Activated T-helper 1 cell treated with anti-CD3 and anti-CD28 coated beads, Interleukin-12 subunit alpha, Interleukin-12 subunit beta, Interleukin-2, Interleukin-4 antibody, amounts not matched to agents 30 ng/mL and 10 ng/mL and 1 ng/mL, durations not matched to agents 14 hours and 24 hours and 36 hours (primary cell): ENCODE results near the gene PRTFDC1. TPM values are rescaled to one million over a fixed set of nuclear protein-coding genes. Genes with fewer than 3 reads are reported as not detected.
A peak's percentile ranks its signal among the peaks of the same experiment; 100 is the strongest.

ENCODE experiments used
- DNase-seq: peaks from one replicate; pipeline ENCODE4 v3.0.0; 2021; ENCODE audit warnings: low spot score
- H3K27ac Mint-ChIP-seq: one replicate; pipeline ENCODE4 v1.8.0; 2021; ENCODE audit warnings: mild to moderate bottlenecking, mixed read lengths
- H3K27me3 Mint-ChIP-seq: one replicate; pipeline ENCODE4 v1.8.0; 2022; ENCODE audit warnings: mild to moderate bottlenecking, moderate library complexity, mixed read lengths; ENCODE audit not compliant: insufficient read depth
- H3K36me3 Mint-ChIP-seq: one replicate; pipeline ENCODE4 v1.8.0; 2021; ENCODE audit warnings: low read depth, mixed read lengths
- H3K4me1 Mint-ChIP-seq: one replicate; pipeline ENCODE4 v1.8.0; 2021; ENCODE audit warnings: low read depth, mixed read lengths
- H3K4me3 Mint-ChIP-seq: one replicate; pipeline ENCODE4 v1.8.0; 2021; ENCODE audit warnings: mild to moderate bottlenecking, moderate library complexity, mixed read lengths
- H3K9me3 Mint-ChIP-seq: one replicate; pipeline ENCODE4 v1.8.0; 2021; ENCODE audit warnings: mixed read lengths
- intact Hi-C: fragments of 100-400 bp; cut with micrococcal nuclease; formaldehyde crosslinking; loops from one replicate; pipeline ENCODE4 v1.15.1; 2024
- total RNA-seq: library from RNA; stranded (reverse); gene quantifications from 2 replicates; pipeline ENCODE4 v1.2.3, GENCODE V29; 2022

PRTFDC1 gene, protein sequence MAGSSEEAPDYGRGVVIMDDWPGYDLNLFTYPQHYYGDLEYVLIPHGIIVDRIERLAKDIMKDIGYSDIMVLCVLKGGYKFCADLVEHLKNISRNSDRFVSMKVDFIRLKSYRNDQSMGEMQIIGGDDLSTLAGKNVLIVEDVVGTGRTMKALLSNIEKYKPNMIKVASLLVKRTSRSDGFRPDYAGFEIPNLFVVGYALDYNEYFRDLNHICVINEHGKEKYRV
- total RNA-seq: 0.32 and 0.57 TPM in 2 replicates

GRCh38 chr10:24952143-24952706, at the start of gene PRTFDC1:
PRTFDC1 (minus strand) TSS chr10:24952606; CDS start chr10:24952575, 31 bp downstream.
- Mint-ChIP-seq H3K27ac (peak within 1 kb of the TSS; percentile 58), H3K4me3 (peak within 1 kb of the TSS; percentile 79), H3K4me1 (peaks cover 16% of the 10 kb centered on the region), H3K9me3 (no peaks in the 10 kb centered on the region), H3K36me3 (no peaks in the 10 kb centered on the region), H3K27me3 (no peaks in the 10 kb centered on the region)
- intact Hi-C loops: loop anchor here (1.0 to 10.0 kb wide), 4 partner anchors 50 to 310 kb away; partner anchors contain the start of genes ENKUR and THNSL1
- no peak for DNase-seq

DNA sequence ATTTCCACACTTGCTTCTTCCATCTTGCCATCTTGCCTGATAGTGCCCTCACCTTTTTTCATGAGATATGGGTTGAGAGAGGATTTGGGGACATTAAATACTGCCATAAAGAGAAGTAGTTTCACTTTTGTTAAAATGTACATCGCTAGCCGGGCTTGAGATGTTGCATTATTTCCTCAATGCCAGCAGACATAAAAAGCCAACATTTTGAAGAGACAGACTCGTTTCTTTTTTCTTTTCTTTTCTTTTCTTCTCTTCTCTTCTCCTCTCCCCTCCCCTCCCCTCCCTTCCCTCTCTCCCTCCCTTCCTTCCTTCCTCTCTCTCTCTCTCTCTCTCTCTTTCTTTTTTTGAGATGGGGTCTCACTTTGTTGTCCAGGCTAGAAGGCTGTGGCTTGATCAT, 45.6 kb upstream of the PRTFDC1 start:
- Mint-ChIP-seq H3K27ac (no peak overlapping the region), H3K27me3 (peaks cover 11% of the 10 kb centered on the region), H3K9me3 (peaks cover 8% of the 10 kb centered on the region), H3K36me3 (no peaks in the 10 kb centered on the region), H3K4me1 (no peaks in the 10 kb centered on the region), H3K4me3 (no peak overlapping the region)
- intact Hi-C loops: no loop called here
- DNase-seq: no peak

GRCh38 chr10:24995072-24995471, 42.7 kb upstream of the PRTFDC1 start:
- no peak for DNase-seq
- Mint-ChIP-seq H3K4me1 (no peaks in the 10 kb centered on the region), H3K27me3 (peaks cover 7% of the 10 kb centered on the region), H3K27ac (no peak overlapping the region), H3K9me3 (no peaks in the 10 kb centered on the region), H3K4me3 (no peak overlapping the region), H3K36me3 (no peaks in the 10 kb centered on the region)
- intact Hi-C loops: no loop called here

GRCh38 chr10:24993237-24993958, 41.0 kb upstream of the PRTFDC1 start:
- no peaks in the 10 kb centered on the region for H3K36me3 Mint-ChIP-seq
- intact Hi-C loops: no loop called here
- no peak overlapping the region for H3K27ac Mint-ChIP-seq
- no peak overlapping the region for H3K4me3 Mint-ChIP-seq
- peaks cover 7% of the 10 kb centered on the region for H3K27me3 Mint-ChIP-seq
- DNase-seq: no peak
- no peaks in the 10 kb centered on the region for H3K9me3 Mint-ChIP-seq
- no peaks in the 10 kb centered on the region for H3K4me1 Mint-ChIP-seq

- Mint-ChIP-seq H3K27me3 (peaks cover 7% of the 10 kb centered on the region), H3K9me3 (no peaks in the 10 kb centered on the region), H3K4me3 (no peak overlapping the region), H3K27ac (no peak overlapping the region), H3K4me1 (no peaks in the 10 kb centered on the region), H3K36me3 (no peaks in the 10 kb centered on the region)
- intact Hi-C loops: no loop called here
- DNase-seq: no peak
These were observed 40.2 kb upstream of the PRTFDC1 start for GRCh38 chr10:24992512-24993133.

DNA sequence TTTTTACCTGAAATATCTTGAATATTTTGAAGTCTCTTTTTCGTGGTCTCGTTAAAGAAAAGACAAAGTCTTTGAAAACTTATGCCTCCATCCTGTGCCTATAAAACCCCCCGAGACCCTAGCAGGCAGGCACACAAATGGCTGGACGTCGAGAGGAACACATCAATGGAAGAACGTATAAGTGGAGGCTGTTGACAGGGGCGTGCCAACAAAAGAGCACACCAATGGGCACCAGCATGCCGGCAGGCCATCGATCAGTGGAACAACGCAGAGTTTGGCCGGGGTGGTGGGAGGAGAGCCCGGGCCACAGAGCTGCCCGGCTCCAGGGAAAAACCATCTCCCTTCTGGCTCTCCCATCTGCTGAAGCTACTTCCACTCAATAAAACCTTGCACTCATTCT, 38.9 kb upstream of the PRTFDC1 start:
- DNase-seq: no peak
- H3K9me3 Mint-ChIP-seq: no peaks in the 10 kb centered on the region
- no peaks in the 10 kb centered on the region for H3K36me3 Mint-ChIP-seq
- H3K4me3 Mint-ChIP-seq: no peak overlapping the region
- H3K27me3 Mint-ChIP-seq: peaks cover 9% of the 10 kb centered on the region
- H3K27ac Mint-ChIP-seq: no peak overlapping the region
- no peaks in the 10 kb centered on the region for H3K4me1 Mint-ChIP-seq
- intact Hi-C loops: no loop called here

GRCh38 chr10:24989867-24990266, 37.5 kb upstream of the PRTFDC1 start:
- Mint-ChIP-seq H3K27me3 (peaks cover 9% of the 10 kb centered on the region), H3K9me3 (no peaks in the 10 kb centered on the region), H3K36me3 (no peaks in the 10 kb centered on the region), H3K4me3 (no peak overlapping the region), H3K4me1 (no peaks in the 10 kb centered on the region), H3K27ac (no peak overlapping the region)
- intact Hi-C loops: loop anchor here (1.0 kb wide), 1 partner anchor 347 kb away; no protein-coding TSS in a partner anchor
- DNase-seq: no peak

DNA sequence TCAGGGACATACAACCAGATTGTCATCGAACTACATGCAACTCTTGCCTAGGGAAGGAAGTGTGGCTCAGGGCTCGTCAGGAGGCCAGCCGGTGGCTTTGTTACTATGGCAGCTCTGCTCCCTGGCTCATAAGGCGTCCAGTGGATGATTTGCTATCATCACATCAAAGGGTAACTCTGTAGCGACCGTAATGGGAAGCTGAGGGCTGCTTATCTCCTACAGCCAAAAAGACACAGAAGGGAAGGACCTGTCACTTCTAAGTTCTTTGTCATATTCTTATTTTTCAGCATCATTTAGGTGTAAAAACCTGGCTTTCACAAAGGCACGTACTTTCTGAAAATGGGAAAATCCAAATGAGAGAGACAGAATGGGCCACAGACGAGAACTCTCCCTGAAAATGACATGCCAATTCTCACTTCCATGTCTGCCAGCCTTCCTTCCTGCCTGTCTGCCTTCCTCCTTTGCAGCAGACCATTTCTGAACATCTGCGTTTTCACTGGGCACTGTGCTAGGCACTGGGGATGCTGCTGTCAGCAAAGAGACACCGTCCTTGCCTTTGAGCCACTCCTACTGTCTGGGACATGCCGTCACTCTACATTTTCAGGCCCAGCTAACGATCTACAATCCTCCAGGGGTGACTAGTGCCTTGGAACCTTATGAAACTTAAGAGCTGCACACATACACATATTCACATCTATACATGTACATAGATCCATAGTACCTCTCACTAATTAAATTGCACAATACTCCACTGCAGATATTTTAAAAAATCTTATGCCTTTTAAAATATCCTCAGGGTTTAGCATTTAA, 36.6 kb upstream of the PRTFDC1 start:
- no peak overlapping the region for H3K27ac Mint-ChIP-seq
- H3K4me1 Mint-ChIP-seq: no peaks in the 10 kb centered on the region
- H3K36me3 Mint-ChIP-seq: no peaks in the 10 kb centered on the region
- peaks cover 9% of the 10 kb centered on the region for H3K27me3 Mint-ChIP-seq
- no peak for DNase-seq
- H3K4me3 Mint-ChIP-seq: no peak overlapping the region
- intact Hi-C loops: no loop called here
- H3K9me3 Mint-ChIP-seq: no peaks in the 10 kb centered on the region

DNA sequence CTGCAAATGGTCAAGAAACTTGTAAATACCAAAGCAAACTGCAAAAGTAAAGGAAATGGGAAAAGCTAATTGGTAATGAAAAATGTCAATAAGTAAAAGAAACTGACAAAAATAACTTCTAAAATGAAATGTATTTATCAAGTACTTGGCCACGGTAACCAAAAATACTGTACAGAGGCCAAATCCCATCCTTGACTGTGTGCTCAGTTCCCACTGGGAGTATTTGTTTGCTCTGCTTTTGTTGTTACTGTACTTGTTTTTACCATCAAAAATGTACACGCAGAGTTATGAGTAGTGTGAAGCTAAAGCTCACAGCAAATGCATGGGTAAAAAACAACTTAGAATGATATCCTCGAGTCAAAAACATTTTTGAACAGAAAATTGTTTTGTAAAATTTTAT, 32.5 kb upstream of the PRTFDC1 start:
- no peak for DNase-seq
- H3K4me3 Mint-ChIP-seq: no peak overlapping the region
- H3K9me3 Mint-ChIP-seq: no peaks in the 10 kb centered on the region
- peaks cover 2% of the 10 kb centered on the region for H3K27me3 Mint-ChIP-seq
- H3K36me3 Mint-ChIP-seq: no peaks in the 10 kb centered on the region
- no peak overlapping the region for H3K27ac Mint-ChIP-seq
- no peaks in the 10 kb centered on the region for H3K4me1 Mint-ChIP-seq
- intact Hi-C loops: no loop called here

DNA sequence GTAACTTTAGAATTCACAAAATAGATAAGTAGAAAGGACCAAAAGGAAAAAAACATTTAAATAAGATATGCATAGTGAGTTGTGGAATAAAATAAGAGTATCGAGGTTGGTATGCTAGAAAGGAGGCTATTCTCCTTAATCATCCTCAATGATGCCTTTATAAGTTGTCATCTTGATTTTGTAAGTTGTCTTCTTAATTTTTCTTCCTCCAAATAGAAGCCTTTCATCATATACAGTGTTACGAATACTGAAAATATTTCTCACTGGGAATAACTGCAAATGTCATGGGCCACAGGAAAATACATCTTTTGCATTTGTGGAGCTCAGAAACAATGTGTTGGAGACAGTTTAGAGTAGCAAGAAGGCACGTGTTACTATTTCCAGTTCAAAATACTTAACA, 31.5 kb upstream of the PRTFDC1 start:
- H3K27me3 Mint-ChIP-seq: peaks cover 4% of the 10 kb centered on the region

GRCh38 chr10:24983130-24983529, 30.7 kb upstream of the PRTFDC1 start:
- intact Hi-C loops: no loop called here
- Mint-ChIP-seq H3K27me3 (peaks cover 10% of the 10 kb centered on the region), H3K4me3 (no peak overlapping the region), H3K9me3 (no peaks in the 10 kb centered on the region), H3K4me1 (no peaks in the 10 kb centered on the region), H3K27ac (no peak overlapping the region), H3K36me3 (no peaks in the 10 kb centered on the region)
- no peak for DNase-seq

More for the DNA sequence above, 31.5 kb upstream of the PRTFDC1 start:
- Mint-ChIP-seq H3K27ac (no peak overlapping the region), H3K4me3 (no peak overlapping the region), H3K36me3 (no peaks in the 10 kb centered on the region), H3K9me3 (no peaks in the 10 kb centered on the region), H3K4me1 (no peaks in the 10 kb centered on the region)
- no peak for DNase-seq
- intact Hi-C loops: no loop called here

GRCh38 chr10:24982319-24983112, 30.1 kb upstream of the PRTFDC1 start:
- no peak for DNase-seq
- no peak overlapping the region for H3K27ac Mint-ChIP-seq
- H3K27me3 Mint-ChIP-seq: peaks cover 12% of the 10 kb centered on the region
- H3K4me3 Mint-ChIP-seq: no peak overlapping the region
- intact Hi-C loops: no loop called here
- H3K4me1 Mint-ChIP-seq: no peaks in the 10 kb centered on the region
- H3K36me3 Mint-ChIP-seq: no peaks in the 10 kb centered on the region
- no peaks in the 10 kb centered on the region for H3K9me3 Mint-ChIP-seq
